ENCODE measurements around the gene RAPGEF3.

The RAPGEF3 gene

GRCh38 chr12:47803191-47803875 lies 44.7 kb upstream of the RAPGEF3 start:
- POLR2A ChIA-PET (ENCODE audit: low non-redundant PET), result no interaction called here

DNA sequence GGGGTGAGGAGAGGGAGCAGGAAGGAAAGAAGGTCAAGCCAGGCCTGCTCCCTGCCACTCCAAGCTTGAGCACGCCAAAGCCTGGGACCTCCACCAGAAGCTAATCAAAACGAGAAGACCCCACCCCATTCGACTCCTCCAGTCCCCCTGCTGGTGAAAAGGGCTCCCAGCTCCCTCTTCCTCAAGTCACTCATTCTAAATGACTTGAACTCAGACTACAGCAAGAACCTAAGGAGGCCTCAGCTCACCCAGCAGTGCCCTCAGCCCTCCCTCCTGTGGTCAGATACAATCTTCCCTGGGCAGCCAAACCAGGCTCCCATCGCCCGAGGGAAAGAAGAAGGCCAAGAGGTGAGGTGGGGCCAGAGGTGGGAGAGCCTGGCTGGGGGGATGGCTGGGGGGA lies 43.6 kb upstream of the RAPGEF3 start:
- no peak for DNase-seq (ENCODE audit: low spot score)
- POLR2A ChIA-PET (ENCODE audit: low non-redundant PET), result no interaction called here
- peak overlapping the region; percentile 57 for H3K27ac ChIP-seq
- no peak for TF ChIP-seq CTCF (conservative IDR thresholded peaks at IDR 0.05; ENCODE audit: low read depth)
- CTCF ChIA-PET, result interaction anchor here (1.2 to 1.6 kb wide), 2 partner anchors 12 to 35 kb away, joined by 4 to 6 read pairs; no protein-coding TSS in a partner anchor

More at GRCh38 chr12:47803191-47803875, 44.7 kb upstream of the RAPGEF3 start:
- H3K27ac ChIP-seq, result peak overlapping the region; percentile 57
- CTCF ChIA-PET, result interaction anchor here (1.2 to 1.6 kb wide), 2 partner anchors 34 to 59 kb away, joined by 3 to 6 read pairs; no protein-coding TSS in a partner anchor
- no peak for TF ChIP-seq CTCF (conservative IDR thresholded peaks at IDR 0.05; ENCODE audit: low read depth)
- no peak for DNase-seq (ENCODE audit: low spot score)

- TF ChIP-seq CTCF (conservative IDR thresholded peaks at IDR 0.05; ENCODE audit: low read depth), result no peak
- peak overlapping the region; percentile 57 for H3K27ac ChIP-seq
- CTCF ChIA-PET, result interaction anchor here (1.2 to 1.6 kb wide), 2 partner anchors 12 to 36 kb away, joined by 4 to 6 read pairs; no protein-coding TSS in a partner anchor
- POLR2A ChIA-PET (ENCODE audit: low non-redundant PET), result no interaction called here
- DNase-seq (ENCODE audit: low spot score), result no peak
Measured at GRCh38 chr12:47801904-47802246, 43.2 kb upstream of the RAPGEF3 start.

GRCh38 chr12:47801170-47801903 lies 42.7 kb upstream of the RAPGEF3 start:
- ChIA-PET POLR2A (ENCODE audit: low non-redundant PET) (no interaction called here), CTCF (interaction anchor here (1.2 kb wide), 1 partner anchor 13 kb away, joined by 4 read pairs; no protein-coding TSS in a partner anchor)
- no peak for DNase-seq (ENCODE audit: low spot score)
- TF ChIP-seq CTCF (conservative IDR thresholded peaks at IDR 0.05; ENCODE audit: low read depth), result no peak
- peak overlapping the region; percentile 57 for H3K27ac ChIP-seq

GRCh38 chr12:47800582-47800981 lies 41.9 kb upstream of the RAPGEF3 start:
- no peak for DNase-seq (ENCODE audit: low spot score)
- H3K27ac ChIP-seq, result peak overlapping the region; percentile 42
- CTCF ChIA-PET, result no interaction called here
- no peak for TF ChIP-seq CTCF (conservative IDR thresholded peaks at IDR 0.05; ENCODE audit: low read depth)
- POLR2A ChIA-PET (ENCODE audit: low non-redundant PET), result no interaction called here

GRCh38 chr12:47799357-47799955 lies 40.8 kb upstream of the RAPGEF3 start:
- CTCF ChIA-PET, result interaction anchor here (1.3 kb wide), 1 partner anchor 38 kb away, joined by 7 read pairs; no protein-coding TSS in a partner anchor
- peak overlapping the region; percentile 42 for H3K27ac ChIP-seq
- no peak for TF ChIP-seq CTCF (conservative IDR thresholded peaks at IDR 0.05; ENCODE audit: low read depth)
- no peak for DNase-seq (ENCODE audit: low spot score)
- POLR2A ChIA-PET (ENCODE audit: low non-redundant PET), result no interaction called here

Measured in RWPE1 (cell line).